WTC11 (cell line): ENCODE data around the gene BMP8B. TPM values are rescaled to one million over a fixed set of nuclear protein-coding genes. Genes with fewer than 3 reads are reported as not detected.
"Not testable (repeated sequence)": the region's sequence is repeated elsewhere in the genome, so short reads cannot be mapped to it uniquely, and the experiment has no call there.

Source experiments
- ATAC-seq: fragments of 200-7000 bp; cut with Tn5 transposase; 2 replicates; pipeline ENCODE4 v1.10.0; 2021; ENCODE audit warnings: mild to moderate bottlenecking, moderate library complexity
- CTCF ChIA-PET: fragments of 300-600 bp; sonication (Branson Sonifier 250); formaldehyde crosslinking; loops from one replicate; lab custom pipeline; 2021; ENCODE audit warnings: antibody characterized with exemption; lab: Charles Lee
- POLR2A ChIA-PET: fragments of 350-600 bp; sonication (Branson Sonifier 250); formaldehyde crosslinking; loops from one replicate; lab custom pipeline; 2021; ENCODE audit warnings: antibody characterized with exemption; lab: Charles Lee
- DNase-seq: peaks from one replicate; pipeline ENCODE4 v3.0.0; 2021; ENCODE audit warnings: low spot score
- H3K27ac Mint-ChIP-seq: 2 replicates; pipeline ENCODE4 v1.8.0; 2021; ENCODE audit warnings: mixed read lengths
- H3K27me3 Mint-ChIP-seq: 2 replicates; pipeline ENCODE4 v1.8.0; 2021; ENCODE audit warnings: low read depth, mild to moderate bottlenecking, moderate library complexity, mixed read lengths
- H3K36me3 Mint-ChIP-seq: 2 replicates; pipeline ENCODE4 v1.8.0; 2021; ENCODE audit warnings: mixed read lengths
- H3K4me1 Mint-ChIP-seq: 2 replicates; pipeline ENCODE4 v1.8.0; 2022; ENCODE audit warnings: mixed read lengths
- H3K4me3 Mint-ChIP-seq: 2 replicates; pipeline ENCODE4 v1.8.0; 2021; ENCODE audit warnings: mild to moderate bottlenecking, moderate library complexity, mixed read lengths
- H3K9me3 Mint-ChIP-seq: 2 replicates; pipeline ENCODE4 v1.8.0; 2021; ENCODE audit warnings: mixed read lengths
- ETV6 ChIP-seq: sonication (generic); formaldehyde crosslinking; IDR thresholded peaks from 2 replicates; pipeline ENCODE4 v1.8.1; 2022; ENCODE audit warnings: mild to moderate bottlenecking, missing genetic modification reagents
- FOXP1 ChIP-seq: sonication (generic); formaldehyde crosslinking; IDR thresholded peaks from 2 replicates; pipeline ENCODE4 v1.8.0; 2022; ENCODE audit warnings: missing genetic modification reagents, mild to moderate bottlenecking, moderate library complexity, borderline replicate concordance
- NFE2L1 ChIP-seq: sonication (generic); formaldehyde crosslinking; IDR thresholded peaks from 2 replicates; pipeline ENCODE4 v1.8.1; 2023; ENCODE audit warnings: missing genetic modification reagents
- TEAD1 ChIP-seq: sonication (generic); formaldehyde crosslinking; IDR thresholded peaks from 2 replicates; pipeline ENCODE4 v1.8.0; 2022; ENCODE audit warnings: mild to moderate bottlenecking, missing genetic modification reagents
- ZNF219 ChIP-seq: sonication (generic); formaldehyde crosslinking; IDR thresholded peaks from 2 replicates; pipeline ENCODE4 v1.8.0; 2023; ENCODE audit warnings: missing genetic modification reagents, mild to moderate bottlenecking, borderline replicate concordance
- total RNA-seq: library from RNA; stranded (reverse); gene quantifications from 3 replicates; pipeline ENCODE4 v1.2.3, GENCODE V29; 2021
- TF ChIP-seq, protein P1 (sequence below): fragments of 200-600 bp; IDR thresholded peaks from 2 replicates; pipeline ENCODE4 v1.8.0; 2022; ENCODE audit warnings: antibody characterized with exemption
- TF ChIP-seq, protein P2 (sequence below): sonication (generic); formaldehyde crosslinking; IDR thresholded peaks from 2 replicates; pipeline ENCODE4 v1.8.0; 2022; ENCODE audit warnings: mild to moderate bottlenecking, missing genetic modification reagents
- TF ChIP-seq, protein P3 (sequence below): sonication (generic); formaldehyde crosslinking; IDR thresholded peaks from 2 replicates; pipeline ENCODE4 v1.8.0; 2023; ENCODE audit warnings: missing genetic modification reagents, mild to moderate bottlenecking, borderline replicate concordance
- TF ChIP-seq, protein P4 (sequence below): sonication (generic); formaldehyde crosslinking; IDR thresholded peaks from 2 replicates; pipeline ENCODE4 v1.8.1; 2023; ENCODE audit warnings: mild to moderate bottlenecking, missing genetic modification reagents, moderate library complexity
- TF ChIP-seq, protein P5 (sequence below): sonication (generic); formaldehyde crosslinking; IDR thresholded peaks from 2 replicates; pipeline ENCODE4 v1.8.1; 2023; ENCODE audit warnings: mild to moderate bottlenecking, missing genetic modification reagents
- TF ChIP-seq, protein P6 (sequence below): sonication (generic); formaldehyde crosslinking; IDR thresholded peaks from 2 replicates; pipeline ENCODE4 v1.8.0; 2022; ENCODE audit warnings: mild to moderate bottlenecking, missing genetic modification reagents

Gene BMP8B
- total RNA-seq, 1 experiment from 2014 or later, result 0.74 TPM

DNA sequence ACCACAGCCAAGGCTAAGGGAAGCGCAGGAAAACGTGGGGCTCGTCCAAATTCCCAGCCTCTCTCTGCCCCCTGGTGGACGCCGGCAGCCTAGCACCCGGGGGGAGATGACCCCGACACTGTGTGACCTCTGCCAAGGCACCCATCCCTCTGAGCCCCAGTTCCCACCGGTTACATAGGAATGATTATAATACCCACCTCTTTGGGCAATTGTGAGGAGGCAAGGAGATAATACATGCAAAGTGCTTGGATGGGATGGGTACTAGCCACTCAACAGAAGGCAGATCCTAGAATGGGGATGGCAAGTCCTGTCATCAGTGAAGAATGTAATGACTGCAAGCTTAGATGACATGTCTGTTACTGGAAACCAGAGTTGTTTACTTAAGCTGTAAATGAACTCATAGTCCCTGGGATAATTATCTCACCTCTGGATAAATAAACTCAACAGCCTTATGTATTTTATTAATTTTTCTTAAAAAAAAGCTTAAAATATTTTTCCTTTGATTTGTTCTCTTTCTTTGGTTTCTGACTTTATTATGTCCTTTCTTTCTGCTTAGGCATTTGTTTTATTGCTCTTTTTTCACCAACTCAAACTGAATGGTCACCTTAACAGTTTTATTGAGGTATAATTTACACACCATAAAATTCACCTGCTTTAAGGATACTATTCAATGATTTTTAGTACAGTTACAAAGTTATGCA, 11.3 kb upstream of the BMP8B start:
- H3K27me3 Mint-ChIP-seq, result peaks cover 21% of the 10 kb centered on the region
- H3K36me3 Mint-ChIP-seq, result 0 out of 2 replicates have a peak, but pooled peaks cover under 1% of the 10 kb centered on the region
- no peak overlapping the region for H3K4me3 Mint-ChIP-seq
- POLR2A ChIA-PET, result no interaction called here
- TF ChIP-seq, protein P1, sequence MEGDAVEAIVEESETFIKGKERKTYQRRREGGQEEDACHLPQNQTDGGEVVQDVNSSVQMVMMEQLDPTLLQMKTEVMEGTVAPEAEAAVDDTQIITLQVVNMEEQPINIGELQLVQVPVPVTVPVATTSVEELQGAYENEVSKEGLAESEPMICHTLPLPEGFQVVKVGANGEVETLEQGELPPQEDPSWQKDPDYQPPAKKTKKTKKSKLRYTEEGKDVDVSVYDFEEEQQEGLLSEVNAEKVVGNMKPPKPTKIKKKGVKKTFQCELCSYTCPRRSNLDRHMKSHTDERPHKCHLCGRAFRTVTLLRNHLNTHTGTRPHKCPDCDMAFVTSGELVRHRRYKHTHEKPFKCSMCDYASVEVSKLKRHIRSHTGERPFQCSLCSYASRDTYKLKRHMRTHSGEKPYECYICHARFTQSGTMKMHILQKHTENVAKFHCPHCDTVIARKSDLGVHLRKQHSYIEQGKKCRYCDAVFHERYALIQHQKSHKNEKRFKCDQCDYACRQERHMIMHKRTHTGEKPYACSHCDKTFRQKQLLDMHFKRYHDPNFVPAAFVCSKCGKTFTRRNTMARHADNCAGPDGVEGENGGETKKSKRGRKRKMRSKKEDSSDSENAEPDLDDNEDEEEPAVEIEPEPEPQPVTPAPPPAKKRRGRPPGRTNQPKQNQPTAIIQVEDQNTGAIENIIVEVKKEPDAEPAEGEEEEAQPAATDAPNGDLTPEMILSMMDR, result peak; percentile 87
- TF ChIP-seq, protein P2, sequence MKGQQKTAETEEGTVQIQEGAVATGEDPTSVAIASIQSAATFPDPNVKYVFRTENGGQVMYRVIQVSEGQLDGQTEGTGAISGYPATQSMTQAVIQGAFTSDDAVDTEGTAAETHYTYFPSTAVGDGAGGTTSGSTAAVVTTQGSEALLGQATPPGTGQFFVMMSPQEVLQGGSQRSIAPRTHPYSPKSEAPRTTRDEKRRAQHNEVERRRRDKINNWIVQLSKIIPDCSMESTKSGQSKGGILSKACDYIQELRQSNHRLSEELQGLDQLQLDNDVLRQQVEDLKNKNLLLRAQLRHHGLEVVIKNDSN (CRISPR knock-in tag), result no peak
- ATAC-seq (peak; percentile 92), DNase-seq (peak; percentile 88)
- peaks cover 3% of the 10 kb centered on the region for H3K9me3 Mint-ChIP-seq
- peaks cover 9% of the 10 kb centered on the region for H3K4me1 Mint-ChIP-seq
- H3K27ac Mint-ChIP-seq, result no peak overlapping the region
- CTCF ChIA-PET, result interaction anchor here (0.5 to 3.4 kb wide), 15 partner anchors 10 to 218 kb away, joined by 3 to 17 read pairs (median 6); partner anchors contain the start of genes BMP8B, NT5C1A and PPIE

DNA sequence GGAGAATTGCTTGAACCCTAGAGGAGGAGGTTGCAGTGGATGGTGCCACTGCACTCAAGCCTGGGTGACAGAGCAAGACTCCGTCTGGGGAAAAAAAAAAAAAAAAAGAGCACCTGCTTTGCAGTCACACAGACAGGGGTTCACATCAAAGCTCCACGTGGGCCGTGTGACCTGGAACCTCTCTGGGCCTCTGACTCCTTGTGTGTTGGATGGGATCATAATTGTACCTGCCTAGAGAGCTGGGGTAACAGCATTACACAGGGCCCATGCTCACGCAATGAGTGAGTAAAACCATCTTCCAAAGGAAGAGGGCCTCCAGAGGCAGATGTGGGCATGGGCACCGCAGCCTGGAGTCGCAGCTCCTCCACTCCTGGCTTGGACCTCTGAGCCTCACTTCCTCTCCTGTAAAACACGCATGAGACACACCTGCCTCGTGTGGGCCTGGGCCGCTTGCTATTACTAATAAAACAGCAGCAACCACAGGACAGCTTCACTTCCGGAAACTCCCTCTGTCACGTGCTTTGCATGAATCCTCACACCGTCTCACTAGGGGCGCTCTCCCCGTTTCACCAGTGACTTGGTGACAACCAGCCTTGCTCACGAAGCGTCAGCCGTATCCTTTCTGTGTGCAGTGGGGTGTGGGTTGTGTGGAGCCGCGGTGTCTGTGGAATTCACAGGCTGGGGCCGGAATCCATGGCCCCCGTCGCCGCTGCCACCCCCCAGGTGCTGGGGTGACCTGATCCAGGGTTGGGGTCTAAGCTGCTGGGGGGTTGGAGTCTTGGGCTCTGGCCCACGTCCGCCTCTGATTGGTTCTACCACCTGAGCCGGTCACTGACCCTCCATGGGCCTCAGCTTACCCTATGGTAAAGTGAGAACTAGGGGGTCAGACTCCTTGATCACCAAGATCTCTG, 10.4 kb upstream of the BMP8B start:
- not testable (repeated sequence) for H3K36me3 Mint-ChIP-seq, H3K4me3 Mint-ChIP-seq, H3K9me3 Mint-ChIP-seq, H3K27ac Mint-ChIP-seq, H3K4me1 Mint-ChIP-seq
- peaks cover 26% of the 10 kb centered on the region for H3K27me3 Mint-ChIP-seq
- CTCF ChIA-PET, result interaction anchor here (0.6 to 3.4 kb wide), 26 partner anchors 9 to 265 kb away, joined by 3 to 17 read pairs (median 4); partner anchors contain the start of genes BMP8B, HPCAL4, NT5C1A and PPIE
- POLR2A ChIA-PET, result interaction anchor here (0.6 kb wide), 1 partner anchor 297 kb away, joined by 5 read pairs; no protein-coding TSS in a partner anchor
- TF ChIP-seq, protein P3, sequence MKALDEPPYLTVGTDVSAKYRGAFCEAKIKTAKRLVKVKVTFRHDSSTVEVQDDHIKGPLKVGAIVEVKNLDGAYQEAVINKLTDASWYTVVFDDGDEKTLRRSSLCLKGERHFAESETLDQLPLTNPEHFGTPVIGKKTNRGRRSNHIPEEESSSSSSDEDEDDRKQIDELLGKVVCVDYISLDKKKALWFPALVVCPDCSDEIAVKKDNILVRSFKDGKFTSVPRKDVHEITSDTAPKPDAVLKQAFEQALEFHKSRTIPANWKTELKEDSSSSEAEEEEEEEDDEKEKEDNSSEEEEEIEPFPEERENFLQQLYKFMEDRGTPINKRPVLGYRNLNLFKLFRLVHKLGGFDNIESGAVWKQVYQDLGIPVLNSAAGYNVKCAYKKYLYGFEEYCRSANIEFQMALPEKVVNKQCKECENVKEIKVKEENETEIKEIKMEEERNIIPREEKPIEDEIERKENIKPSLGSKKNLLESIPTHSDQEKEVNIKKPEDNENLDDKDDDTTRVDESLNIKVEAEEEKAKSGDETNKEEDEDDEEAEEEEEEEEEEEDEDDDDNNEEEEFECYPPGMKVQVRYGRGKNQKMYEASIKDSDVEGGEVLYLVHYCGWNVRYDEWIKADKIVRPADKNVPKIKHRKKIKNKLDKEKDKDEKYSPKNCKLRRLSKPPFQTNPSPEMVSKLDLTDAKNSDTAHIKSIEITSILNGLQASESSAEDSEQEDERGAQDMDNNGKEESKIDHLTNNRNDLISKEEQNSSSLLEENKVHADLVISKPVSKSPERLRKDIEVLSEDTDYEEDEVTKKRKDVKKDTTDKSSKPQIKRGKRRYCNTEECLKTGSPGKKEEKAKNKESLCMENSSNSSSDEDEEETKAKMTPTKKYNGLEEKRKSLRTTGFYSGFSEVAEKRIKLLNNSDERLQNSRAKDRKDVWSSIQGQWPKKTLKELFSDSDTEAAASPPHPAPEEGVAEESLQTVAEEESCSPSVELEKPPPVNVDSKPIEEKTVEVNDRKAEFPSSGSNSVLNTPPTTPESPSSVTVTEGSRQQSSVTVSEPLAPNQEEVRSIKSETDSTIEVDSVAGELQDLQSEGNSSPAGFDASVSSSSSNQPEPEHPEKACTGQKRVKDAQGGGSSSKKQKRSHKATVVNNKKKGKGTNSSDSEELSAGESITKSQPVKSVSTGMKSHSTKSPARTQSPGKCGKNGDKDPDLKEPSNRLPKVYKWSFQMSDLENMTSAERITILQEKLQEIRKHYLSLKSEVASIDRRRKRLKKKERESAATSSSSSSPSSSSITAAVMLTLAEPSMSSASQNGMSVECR (CRISPR knock-in tag), result 0 out of 2 replicates have a peak, but pooled peaks have one; percentile 11
- TF ChIP-seq NFE2L1 (CRISPR knock-in tag) (peak; percentile 34; the same call in 1 of the 2 replicates), TEAD1 (0 out of 2 replicates have a peak, but pooled peaks have one; percentile 76), ETV6 (CRISPR knock-in tag) (peak; percentile 1; the same call in 1 of the 2 replicates), FOXP1 (peak; percentile 68; the same call in 1 of the 2 replicates), ZNF219 (CRISPR knock-in tag) (0 out of 2 replicates have a peak, but pooled peaks have one; percentile 21)
- TF ChIP-seq, protein P4, sequence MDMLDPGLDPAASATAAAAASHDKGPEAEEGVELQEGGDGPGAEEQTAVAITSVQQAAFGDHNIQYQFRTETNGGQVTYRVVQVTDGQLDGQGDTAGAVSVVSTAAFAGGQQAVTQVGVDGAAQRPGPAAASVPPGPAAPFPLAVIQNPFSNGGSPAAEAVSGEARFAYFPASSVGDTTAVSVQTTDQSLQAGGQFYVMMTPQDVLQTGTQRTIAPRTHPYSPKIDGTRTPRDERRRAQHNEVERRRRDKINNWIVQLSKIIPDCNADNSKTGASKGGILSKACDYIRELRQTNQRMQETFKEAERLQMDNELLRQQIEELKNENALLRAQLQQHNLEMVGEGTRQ, result peak; percentile 84
- TF ChIP-seq, protein P5, sequence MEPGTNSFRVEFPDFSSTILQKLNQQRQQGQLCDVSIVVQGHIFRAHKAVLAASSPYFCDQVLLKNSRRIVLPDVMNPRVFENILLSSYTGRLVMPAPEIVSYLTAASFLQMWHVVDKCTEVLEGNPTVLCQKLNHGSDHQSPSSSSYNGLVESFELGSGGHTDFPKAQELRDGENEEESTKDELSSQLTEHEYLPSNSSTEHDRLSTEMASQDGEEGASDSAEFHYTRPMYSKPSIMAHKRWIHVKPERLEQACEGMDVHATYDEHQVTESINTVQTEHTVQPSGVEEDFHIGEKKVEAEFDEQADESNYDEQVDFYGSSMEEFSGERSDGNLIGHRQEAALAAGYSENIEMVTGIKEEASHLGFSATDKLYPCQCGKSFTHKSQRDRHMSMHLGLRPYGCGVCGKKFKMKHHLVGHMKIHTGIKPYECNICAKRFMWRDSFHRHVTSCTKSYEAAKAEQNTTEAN (CRISPR knock-in tag), result 0 out of 2 replicates have a peak, but pooled peaks have one; percentile 47
- TF ChIP-seq, protein P6, sequence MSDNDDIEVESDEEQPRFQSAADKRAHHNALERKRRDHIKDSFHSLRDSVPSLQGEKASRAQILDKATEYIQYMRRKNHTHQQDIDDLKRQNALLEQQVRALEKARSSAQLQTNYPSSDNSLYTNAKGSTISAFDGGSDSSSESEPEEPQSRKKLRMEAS, result peak; percentile 93
- TF ChIP-seq, protein P2 (CRISPR knock-in tag), result peak; percentile 88
- ATAC-seq, result peak; percentile 82
- DNase-seq, result peak; percentile 68
